Endothelial cell (in vitro differentiated cells): ENCODE data around the gene SIRT4. TPM values are rescaled to one million over a fixed set of nuclear protein-coding genes. Genes with fewer than 3 reads are reported as not detected.

Experiments used
- DNase-seq: peaks from one replicate; pipeline ENCODE4 v3.0.0; 2021; ENCODE audit warnings: low spot score
- H3K27ac Mint-ChIP-seq: one replicate; pipeline ENCODE4 v1.8.0; 2021; ENCODE audit warnings: mixed read lengths, inconsistent platforms; ENCODE audit not compliant: unreplicated experiment
- H3K27me3 Mint-ChIP-seq: one replicate; pipeline ENCODE4 v1.8.0; 2021; ENCODE audit warnings: mild to moderate bottlenecking, moderate library complexity, mixed read lengths, inconsistent platforms; ENCODE audit not compliant: unreplicated experiment
- H3K36me3 Mint-ChIP-seq: one replicate; pipeline ENCODE4 v1.8.0; 2021; ENCODE audit warnings: mild to moderate bottlenecking, low read depth, mixed read lengths, inconsistent platforms; ENCODE audit not compliant: unreplicated experiment
- H3K4me1 Mint-ChIP-seq: one replicate; pipeline ENCODE4 v1.8.0; 2021; ENCODE audit warnings: mild to moderate bottlenecking, mixed read lengths, inconsistent platforms; ENCODE audit not compliant: unreplicated experiment
- H3K4me3 Mint-ChIP-seq: one replicate; pipeline ENCODE4 v1.8.0; 2021; ENCODE audit warnings: mild to moderate bottlenecking, mixed read lengths, inconsistent platforms; ENCODE audit not compliant: unreplicated experiment
- H3K9me3 Mint-ChIP-seq: one replicate; pipeline ENCODE4 v1.8.0; 2021; ENCODE audit warnings: mixed read lengths, inconsistent platforms; ENCODE audit not compliant: unreplicated experiment
- total RNA-seq: library from RNA; stranded (reverse); fragmentation: NEBNext Ultra II Directional; extraction: Animal tissue kit (Norgen Biotek cat#: 25700); gene quantifications from one replicate; pipeline ENCODE4 v1.2.1, GENCODE V29; 2021; ENCODE audit not compliant: unreplicated experiment
- TF ChIP-seq, protein P1 (sequence below): fragments of 200-600 bp; sonication (generic); IDR thresholded peaks from one replicate; pipeline ENCODE4 v1.5.0; 2021; ENCODE audit warnings: antibody characterized with exemption; ENCODE audit not compliant: unreplicated experiment

The SIRT4 gene
- total RNA-seq, 1 donor from 2014 or later = 1.8 TPM

- peaks cover 4% of the 10 kb centered on the region for H3K27me3 Mint-ChIP-seq
- no peaks in the 10 kb centered on the region for H3K9me3 Mint-ChIP-seq
- no peak for DNase-seq
- peak overlapping the region; percentile 43 for H3K4me3 Mint-ChIP-seq
- H3K36me3 Mint-ChIP-seq = peaks cover 15% of the 10 kb centered on the region
- peak overlapping the region; percentile 58 for H3K27ac Mint-ChIP-seq
- peaks cover 85% of the 10 kb centered on the region for H3K4me1 Mint-ChIP-seq
- TF ChIP-seq, protein P1, sequence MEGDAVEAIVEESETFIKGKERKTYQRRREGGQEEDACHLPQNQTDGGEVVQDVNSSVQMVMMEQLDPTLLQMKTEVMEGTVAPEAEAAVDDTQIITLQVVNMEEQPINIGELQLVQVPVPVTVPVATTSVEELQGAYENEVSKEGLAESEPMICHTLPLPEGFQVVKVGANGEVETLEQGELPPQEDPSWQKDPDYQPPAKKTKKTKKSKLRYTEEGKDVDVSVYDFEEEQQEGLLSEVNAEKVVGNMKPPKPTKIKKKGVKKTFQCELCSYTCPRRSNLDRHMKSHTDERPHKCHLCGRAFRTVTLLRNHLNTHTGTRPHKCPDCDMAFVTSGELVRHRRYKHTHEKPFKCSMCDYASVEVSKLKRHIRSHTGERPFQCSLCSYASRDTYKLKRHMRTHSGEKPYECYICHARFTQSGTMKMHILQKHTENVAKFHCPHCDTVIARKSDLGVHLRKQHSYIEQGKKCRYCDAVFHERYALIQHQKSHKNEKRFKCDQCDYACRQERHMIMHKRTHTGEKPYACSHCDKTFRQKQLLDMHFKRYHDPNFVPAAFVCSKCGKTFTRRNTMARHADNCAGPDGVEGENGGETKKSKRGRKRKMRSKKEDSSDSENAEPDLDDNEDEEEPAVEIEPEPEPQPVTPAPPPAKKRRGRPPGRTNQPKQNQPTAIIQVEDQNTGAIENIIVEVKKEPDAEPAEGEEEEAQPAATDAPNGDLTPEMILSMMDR = no peak
Measured at GRCh38 chr12:120259418-120260202, 42.5 kb upstream of the SIRT4 start.

DNA sequence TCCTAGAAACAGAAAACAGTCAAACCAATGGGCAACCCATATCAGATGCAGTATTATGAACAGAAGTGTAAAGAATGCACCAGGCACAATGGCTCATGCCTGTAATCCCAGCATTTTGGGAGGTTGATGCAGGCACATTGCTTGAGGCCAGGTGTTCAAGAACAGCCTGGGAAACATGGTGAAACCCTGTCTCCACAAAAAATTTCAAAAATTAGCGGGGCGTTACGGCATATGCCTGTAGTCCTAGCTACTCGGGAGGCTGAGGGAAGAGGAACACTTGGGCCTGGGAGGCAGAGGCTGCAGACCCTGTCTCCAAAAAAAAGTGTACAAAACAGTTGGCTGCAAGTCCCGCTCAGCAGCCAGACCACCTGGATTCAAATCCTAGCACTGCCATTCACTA, 41.5 kb upstream of the SIRT4 start:
- DNase-seq = no peak
- peak overlapping the region; percentile 59 for H3K27ac Mint-ChIP-seq
- peaks cover 6% of the 10 kb centered on the region for H3K27me3 Mint-ChIP-seq
- peaks cover 84% of the 10 kb centered on the region for H3K4me1 Mint-ChIP-seq
- peak overlapping the region; percentile 27 for H3K4me3 Mint-ChIP-seq
- TF ChIP-seq, protein P1 = no peak
- no peaks in the 10 kb centered on the region for H3K9me3 Mint-ChIP-seq
- peaks cover 12% of the 10 kb centered on the region for H3K36me3 Mint-ChIP-seq

- H3K27ac Mint-ChIP-seq = peak overlapping the region; percentile 65
- TF ChIP-seq, protein P1 = no peak
- no peak for DNase-seq
- peaks cover 77% of the 10 kb centered on the region for H3K4me1 Mint-ChIP-seq
- H3K27me3 Mint-ChIP-seq = peaks cover 9% of the 10 kb centered on the region
- no peaks in the 10 kb centered on the region for H3K9me3 Mint-ChIP-seq
- peaks cover 9% of the 10 kb centered on the region for H3K36me3 Mint-ChIP-seq
- peak overlapping the region; percentile 100 for H3K4me3 Mint-ChIP-seq
Measured at GRCh38 chr12:120261951-120262851, 39.9 kb upstream of the SIRT4 start.

DNA sequence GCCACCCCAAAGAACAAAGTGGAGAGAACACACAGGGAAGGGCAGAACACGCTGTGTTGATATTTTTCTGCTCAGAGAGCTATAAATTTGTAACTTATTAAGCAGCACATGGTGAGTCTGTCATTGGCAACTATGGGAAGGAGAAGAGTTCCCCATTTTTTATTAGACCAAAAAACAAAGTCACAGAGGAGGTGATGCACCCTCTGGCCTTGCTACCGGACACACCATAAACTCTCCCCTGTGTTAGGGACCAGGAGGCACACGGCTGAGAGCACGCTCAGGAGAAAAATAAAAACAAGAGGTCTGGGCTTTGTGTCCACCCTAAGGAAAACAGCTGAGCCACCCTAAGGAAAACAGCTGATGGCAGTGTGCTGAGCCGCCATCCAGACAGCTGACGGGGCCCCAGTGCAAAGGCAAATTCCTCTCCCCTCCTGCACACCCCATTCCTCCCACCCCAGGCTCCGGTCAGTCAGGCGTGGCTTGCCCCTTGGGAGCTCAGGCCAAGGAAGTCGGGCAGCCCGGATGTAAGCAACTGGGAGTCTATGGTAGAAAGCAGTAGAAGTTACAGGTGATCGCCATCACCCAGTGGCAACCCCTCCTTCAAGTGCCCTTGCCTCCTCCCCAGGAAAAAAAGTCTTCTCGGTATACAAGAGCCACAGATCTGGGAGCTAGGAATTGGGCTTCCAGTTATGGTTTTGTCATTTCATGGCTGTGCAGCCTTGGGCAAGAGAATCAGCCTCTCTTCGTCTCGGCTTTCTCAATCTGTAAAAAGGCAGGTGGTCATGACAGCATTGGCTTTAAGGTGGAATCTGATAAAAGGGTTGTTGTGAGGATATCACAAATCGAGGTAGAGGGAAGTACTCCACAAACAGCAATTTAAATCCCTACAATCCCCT, 39.0 kb upstream of the SIRT4 start:
- H3K9me3 Mint-ChIP-seq = no peaks in the 10 kb centered on the region
- H3K4me1 Mint-ChIP-seq = peaks cover 76% of the 10 kb centered on the region
- TF ChIP-seq, protein P1 = no peak
- peak overlapping the region; percentile 68 for H3K27ac Mint-ChIP-seq
- peaks cover 9% of the 10 kb centered on the region for H3K27me3 Mint-ChIP-seq
- no peak for DNase-seq
- peak overlapping the region; percentile 100 for H3K4me3 Mint-ChIP-seq
- peaks cover 9% of the 10 kb centered on the region for H3K36me3 Mint-ChIP-seq
